DMS53 (cell line): ENCODE data around the gene HASPIN.
"Not testable (repeated sequence)": the region's sequence is repeated elsewhere in the genome, so short reads cannot be mapped to it uniquely, and the experiment has no call there.

Experiments
- DNase-seq: peaks from one replicate; lab custom pipeline; 2025; lab: John Stamatoyannopoulos, UW

Gene HASPIN

GRCh38 chr17:3697103-3697476 is 26.6 kb upstream of the HASPIN start:
- DNase-seq = no peak

- DNase-seq = no peak
These were observed 25.6 kb upstream of the HASPIN start for GRCh38 chr17:3698139-3698538.

GRCh38 chr17:3699951-3700350 is 23.8 kb upstream of the HASPIN start:
- no peak for DNase-seq

DNA sequence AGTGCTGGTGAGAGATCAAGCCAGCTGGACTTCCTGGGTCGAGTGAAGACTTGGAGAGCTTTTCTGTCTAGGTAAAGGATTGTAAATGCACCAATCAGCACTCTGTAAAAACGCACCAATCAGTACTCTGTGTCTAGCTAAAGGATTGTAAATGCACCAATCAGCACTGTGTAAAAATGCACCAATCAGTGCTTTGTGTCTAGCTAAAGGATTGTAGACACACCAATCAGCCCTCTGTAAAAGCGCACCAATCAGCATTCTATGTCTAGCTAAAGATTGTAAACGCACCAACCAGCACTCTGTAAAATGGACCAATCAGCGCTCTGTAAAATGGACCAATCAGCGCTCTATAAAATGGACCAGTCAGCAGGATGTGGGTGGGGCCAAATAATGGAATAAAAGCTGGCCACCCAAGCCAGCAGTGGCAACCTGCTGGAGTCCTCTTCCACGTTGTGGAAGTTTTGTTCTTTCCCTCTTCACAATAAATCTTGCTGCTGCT is 21.6 kb upstream of the HASPIN start:
- DNase-seq = peak; percentile 16

DNA sequence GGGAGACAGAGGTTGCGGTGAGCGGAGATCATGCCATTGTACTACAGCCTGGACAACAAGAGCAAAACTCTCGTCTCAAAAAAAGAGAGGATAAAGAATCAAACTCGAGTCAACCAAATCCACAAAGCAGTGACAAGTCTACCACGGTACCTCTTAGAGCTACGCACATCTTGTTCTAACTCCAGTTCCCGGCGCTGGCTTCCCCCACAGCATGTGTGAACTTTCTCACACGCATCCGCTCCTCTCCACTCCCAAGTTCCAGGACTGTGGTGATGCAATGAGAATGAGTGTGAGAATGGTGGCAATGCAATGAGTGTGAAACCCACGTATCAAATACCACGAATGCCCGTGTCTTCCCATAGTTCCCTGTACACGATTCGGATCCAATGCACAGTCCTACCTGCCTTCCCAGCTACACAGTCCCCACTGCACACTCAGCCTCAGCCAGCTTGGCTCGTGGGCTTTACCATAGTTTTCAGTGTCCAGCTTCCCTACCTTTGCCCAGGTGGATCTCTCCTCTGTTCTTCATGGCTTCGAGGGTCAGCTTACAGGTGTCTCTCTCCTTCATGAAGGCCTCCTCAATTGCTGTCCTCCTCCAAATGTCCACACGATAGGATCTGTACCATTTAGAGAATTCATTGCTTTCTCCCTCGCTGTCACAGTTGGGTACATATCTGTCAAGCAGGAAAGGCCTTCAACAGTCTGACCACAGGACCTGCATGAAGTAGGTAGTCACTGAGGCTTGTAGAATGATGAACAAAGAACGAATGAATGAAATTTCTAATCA is 18.6 kb upstream of the HASPIN start:
- no peak for DNase-seq

GRCh38 chr17:3705718-3705984 is 18.1 kb upstream of the HASPIN start:
- DNase-seq = not testable (repeated sequence)

DNA sequence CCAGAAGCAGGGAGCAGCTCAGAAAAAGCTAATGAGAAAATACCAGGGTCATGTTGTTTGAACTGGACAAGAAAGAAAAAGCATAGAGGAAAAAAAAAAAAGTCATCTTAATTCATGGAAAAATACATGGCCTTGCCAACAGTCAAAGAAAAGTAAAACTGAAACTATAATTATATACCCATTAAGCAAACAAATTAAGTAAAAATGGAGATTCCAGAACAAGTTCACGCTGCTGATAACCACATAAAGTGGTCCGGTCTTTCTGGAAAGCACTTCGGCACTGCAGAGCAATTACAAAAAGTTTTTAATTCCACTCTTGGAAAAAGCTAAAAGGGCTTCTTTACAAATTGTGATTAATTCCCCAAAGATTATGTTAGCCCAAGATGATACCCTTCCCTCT is 15.3 kb upstream of the HASPIN start:
- no peak for DNase-seq

- peak; percentile 39 for DNase-seq
These were observed 12.7 kb upstream of the HASPIN start for GRCh38 chr17:3710951-3711383.

DNA sequence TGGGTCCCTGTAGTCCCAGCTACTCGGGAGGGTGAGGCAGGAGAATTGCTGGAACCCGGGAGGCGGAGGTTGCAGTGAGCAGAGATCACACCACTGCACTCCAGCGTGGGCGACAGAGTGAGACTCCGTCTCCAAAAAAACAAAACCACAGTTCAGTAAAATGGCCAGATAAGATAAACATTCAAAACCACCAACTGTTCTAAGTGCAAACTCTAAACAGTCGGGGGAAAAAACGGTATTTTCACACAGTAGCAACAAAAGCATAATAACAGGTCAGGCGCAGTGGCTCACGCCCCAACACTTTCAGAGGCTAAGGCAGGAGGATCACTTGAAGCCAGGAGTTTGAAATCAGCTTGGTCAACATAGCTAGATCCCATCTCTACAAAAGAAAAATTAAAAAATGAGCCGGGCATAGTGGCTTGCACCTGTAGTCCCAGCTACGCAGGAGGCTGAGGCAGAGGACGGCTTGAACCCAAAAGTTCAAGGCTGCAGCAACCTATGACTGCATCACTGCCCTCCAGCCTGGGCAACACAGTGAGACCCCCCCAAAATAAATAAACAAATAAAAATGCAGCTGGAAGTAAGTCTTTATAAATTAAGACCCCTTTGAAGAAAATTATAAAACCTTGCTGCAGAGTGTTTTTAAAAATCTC is 10.8 kb upstream of the HASPIN start:
- DNase-seq = no peak

GRCh38 chr17:3715296-3715695 is 8.4 kb upstream of the HASPIN start:
- no peak for DNase-seq

DNA sequence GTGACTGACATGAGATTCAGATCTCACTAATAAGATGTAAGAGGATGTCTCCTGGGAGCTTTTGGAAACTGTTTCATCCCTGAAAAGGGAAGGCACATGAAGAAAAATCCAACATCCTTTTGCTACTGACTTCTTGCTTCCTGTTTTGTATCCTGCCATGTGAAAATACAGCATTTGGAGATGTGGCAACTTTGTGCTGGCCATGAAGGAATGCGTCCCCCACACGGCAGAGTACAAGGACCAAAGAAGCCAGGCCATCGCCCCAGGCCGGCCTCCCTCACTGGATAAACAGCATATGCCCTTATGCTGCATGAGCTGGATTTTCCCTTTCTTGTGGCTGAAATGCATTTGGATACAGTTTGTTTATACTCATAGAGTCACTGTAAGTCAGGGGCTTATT is 5.5 kb upstream of the HASPIN start:
- DNase-seq = no peak

DNA sequence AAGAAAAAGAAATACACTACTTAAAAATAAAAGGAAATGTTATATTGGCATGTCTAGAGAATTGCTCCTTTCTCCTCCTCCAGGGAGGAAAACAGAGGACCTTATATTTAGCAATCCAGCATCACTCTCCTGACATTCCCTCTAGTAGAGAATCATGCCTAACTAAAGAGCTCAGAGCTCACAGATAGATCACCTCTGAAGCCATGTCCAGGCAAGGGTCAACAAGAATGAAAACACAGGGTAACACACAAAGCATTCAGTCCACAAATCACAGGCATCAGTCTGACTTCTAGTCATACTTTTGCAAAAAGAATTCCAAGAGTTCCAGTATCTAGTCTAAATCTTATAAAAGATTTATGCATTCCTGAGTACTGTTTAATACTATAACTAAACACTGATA is 4.4 kb upstream of the HASPIN start:
- no peak for DNase-seq

DNA sequence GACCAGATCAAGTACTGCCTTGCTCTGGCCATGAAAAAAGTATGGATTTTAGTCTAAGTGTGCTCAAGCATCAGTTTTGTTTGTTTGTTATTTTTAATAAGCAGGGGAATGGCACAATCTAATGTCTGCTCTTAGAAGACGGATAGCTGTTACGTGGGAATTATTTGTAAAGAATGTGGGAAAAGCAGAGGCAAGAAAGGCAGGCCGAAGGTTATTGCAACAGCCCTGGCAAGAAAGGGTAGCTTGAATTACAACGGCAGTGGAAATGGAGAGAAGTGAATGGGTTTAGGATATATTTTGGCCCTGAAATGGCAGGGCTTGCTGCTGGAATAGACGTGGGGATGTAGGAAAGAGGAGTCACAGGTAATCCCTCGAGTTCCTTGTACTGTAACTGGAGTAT is 987 bp upstream of the HASPIN start:
- no peak for DNase-seq

DNA sequence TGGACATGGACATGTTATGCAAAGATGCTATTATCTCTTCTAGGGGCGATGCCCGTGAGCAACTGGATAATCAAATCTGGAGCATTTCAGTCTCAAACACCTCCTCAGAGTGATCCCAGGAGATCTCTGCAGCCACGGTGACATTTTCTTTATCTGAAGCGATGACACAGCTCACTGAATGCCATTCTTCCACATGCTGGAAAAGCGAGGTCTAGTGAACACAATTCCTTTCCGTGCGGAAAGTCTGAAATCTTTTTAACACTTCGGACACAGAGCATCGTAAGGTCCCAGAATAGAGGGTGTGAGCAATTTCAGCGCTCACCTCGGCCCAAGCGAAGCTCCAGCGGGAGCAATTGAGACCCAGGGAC is 531 bp upstream of the HASPIN start:
- no peak for DNase-seq

DNA sequence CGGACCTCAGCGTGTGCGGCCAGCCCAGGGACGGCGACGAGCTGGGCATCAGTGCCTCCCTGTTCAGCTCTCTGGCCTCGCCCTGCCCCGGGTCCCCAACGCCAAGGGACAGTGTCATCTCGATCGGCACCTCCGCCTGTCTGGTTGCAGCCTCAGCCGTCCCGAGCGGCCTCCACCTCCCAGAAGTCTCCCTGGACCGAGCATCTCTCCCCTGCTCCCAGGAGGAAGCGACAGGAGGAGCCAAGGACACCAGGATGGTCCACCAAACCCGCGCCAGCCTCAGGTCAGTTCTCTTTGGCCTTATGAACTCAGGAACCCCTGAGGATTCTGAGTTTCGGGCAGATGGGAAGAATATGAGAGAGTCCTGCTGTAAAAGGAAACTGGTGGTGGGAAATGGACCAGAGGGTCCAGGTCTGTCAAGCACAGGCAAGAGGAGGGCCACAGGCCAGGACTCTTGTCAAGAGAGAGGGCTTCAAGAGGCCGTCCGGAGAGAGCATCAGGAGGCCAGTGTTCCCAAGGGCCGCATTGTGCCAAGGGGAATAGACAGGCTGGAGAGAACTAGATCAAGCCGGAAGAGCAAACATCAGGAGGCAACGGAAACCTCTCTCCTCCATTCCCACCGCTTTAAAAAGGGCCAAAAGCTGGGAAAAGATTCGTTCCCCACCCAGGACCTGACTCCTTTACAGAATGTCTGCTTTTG is 825 bp downstream of the HASPIN start:
- DNase-seq = peak; percentile 61

DNA sequence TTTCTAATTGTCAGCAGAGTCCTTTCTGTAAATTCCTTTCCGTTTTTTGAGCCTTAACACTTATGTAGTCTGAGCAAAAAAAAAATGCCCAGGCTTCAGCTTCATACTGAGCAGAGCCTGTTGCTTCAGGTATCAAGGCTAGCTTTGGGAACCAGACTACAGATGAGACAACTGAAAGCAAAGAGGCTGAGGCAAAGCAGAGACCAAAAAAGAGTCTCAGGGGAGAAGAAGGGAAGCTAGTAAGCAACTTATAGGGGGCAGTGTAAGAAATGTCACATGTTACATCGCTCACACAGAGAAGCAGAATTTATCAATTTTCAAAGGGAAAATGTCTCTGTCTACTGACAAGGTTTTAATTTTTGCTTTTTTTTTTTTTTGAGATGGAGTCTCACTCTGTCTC is 3.3 kb downstream of the HASPIN start:
- DNase-seq = no peak

GRCh38 chr17:3728099-3728498 is 4.4 kb downstream of the HASPIN start:
- not testable (repeated sequence) for DNase-seq

GRCh38 chr17:3729881-3730280 is 6.2 kb downstream of the HASPIN start:
- DNase-seq = peak; percentile 74

GRCh38 chr17:3730881-3731429 is 7.3 kb downstream of the HASPIN start:
- no peak for DNase-seq

DNA sequence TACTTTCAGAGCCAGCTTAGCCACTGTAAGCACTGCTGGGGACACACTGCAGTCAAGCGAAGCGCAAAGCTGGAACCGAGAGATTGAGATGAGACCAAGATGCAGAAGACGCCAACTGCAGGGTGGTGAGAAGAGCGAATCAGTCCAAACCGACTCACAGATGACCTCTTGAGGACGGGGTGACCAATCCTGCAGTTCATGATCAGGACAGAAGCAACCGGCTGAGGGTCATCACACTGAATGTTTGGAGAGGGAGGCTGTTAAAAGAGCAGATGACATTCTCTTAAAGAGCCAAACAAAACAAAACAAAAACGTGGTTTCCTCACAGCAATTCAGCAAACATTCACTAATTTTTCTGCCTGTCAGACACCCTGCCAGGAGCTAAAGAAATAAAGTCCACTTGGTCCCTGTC is 8.5 kb downstream of the HASPIN start:
- DNase-seq = no peak

GRCh38 chr17:3734911-3735276 is 11.2 kb downstream of the HASPIN start:
- DNase-seq = not testable (repeated sequence)

DNA sequence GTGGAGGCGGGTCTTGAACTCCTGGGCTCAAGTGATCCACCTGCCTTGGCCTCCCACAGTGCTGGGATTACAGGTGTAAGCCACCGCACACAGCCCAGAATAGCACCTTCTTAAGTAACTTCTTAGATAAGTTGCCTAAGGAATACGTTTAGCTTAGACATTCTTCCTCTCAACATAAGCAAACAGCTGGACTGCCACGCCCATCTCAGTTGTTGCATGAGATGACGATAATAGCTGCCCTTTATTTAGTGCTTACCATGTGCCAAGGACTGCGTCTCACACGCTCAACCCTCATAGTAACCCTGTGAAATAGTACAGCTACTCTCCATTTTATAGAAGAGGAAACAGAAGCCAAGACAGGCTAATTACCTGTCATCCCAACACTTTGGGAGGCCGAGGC is 11.8 kb downstream of the HASPIN start:
- DNase-seq = no peak
